ENCODE results near the gene NAALADL2.
"Not testable (repeated sequence)": the region's sequence is repeated elsewhere in the genome, so short reads cannot be mapped to it uniquely, and the experiment has no call there.

NAALADL2 gene

GRCh38 chr3:175311404-175311803, 452.3 kb downstream of the NAALADL2 start:
- no peak for DNase-seq (ENCODE audit: low read depth)

- DNase-seq (ENCODE audit: low read depth), result no peak
These were observed 452.8 kb downstream of the NAALADL2 start for GRCh38 chr3:175311946-175312345.

GRCh38 chr3:175312791-175313190, 453.7 kb downstream of the NAALADL2 start:
- DNase-seq (ENCODE audit: low read depth), result no peak

- no peak for DNase-seq (ENCODE audit: low read depth)
These were observed 457.7 kb downstream of the NAALADL2 start for GRCh38 chr3:175316799-175317198.

GRCh38 chr3:175325440-175325839, 466.3 kb downstream of the NAALADL2 start:
- DNase-seq (ENCODE audit: low read depth), result no peak

GRCh38 chr3:175326041-175326440, 466.9 kb downstream of the NAALADL2 start:
- DNase-seq (ENCODE audit: low read depth), result no peak

GRCh38 chr3:175329373-175329772, 470.2 kb downstream of the NAALADL2 start:
- DNase-seq (ENCODE audit: low read depth), result no peak

GRCh38 chr3:175335229-175335628, 476.1 kb downstream of the NAALADL2 start:
- DNase-seq (ENCODE audit: low read depth), result no peak

GRCh38 chr3:175336406-175337133, 477.4 kb downstream of the NAALADL2 start:
- no peak for DNase-seq (ENCODE audit: low read depth)

- DNase-seq (ENCODE audit: low read depth), result no peak
These were observed 478.5 kb downstream of the NAALADL2 start for GRCh38 chr3:175337631-175338030.

- DNase-seq (ENCODE audit: low read depth), result no peak
These were observed 479.8 kb downstream of the NAALADL2 start for GRCh38 chr3:175338775-175339535.

GRCh38 chr3:175340338-175341015, 481.3 kb downstream of the NAALADL2 start:
- no peak for DNase-seq (ENCODE audit: low read depth)

GRCh38 chr3:175342196-175342595, 483.1 kb downstream of the NAALADL2 start:
- no peak for DNase-seq (ENCODE audit: low read depth)

- DNase-seq (ENCODE audit: low read depth), result no peak
These were observed 484.8 kb downstream of the NAALADL2 start for GRCh38 chr3:175343946-175344345.

GRCh38 chr3:175346573-175347356, 487.6 kb downstream of the NAALADL2 start:
- no peak for DNase-seq (ENCODE audit: low read depth)

- no peak for DNase-seq (ENCODE audit: low read depth)
These were observed 490.0 kb downstream of the NAALADL2 start for GRCh38 chr3:175349168-175349567.

GRCh38 chr3:175355801-175356335, 496.7 kb downstream of the NAALADL2 start:
- no peak for DNase-seq (ENCODE audit: low read depth)

GRCh38 chr3:175356899-175357324, 497.8 kb downstream of the NAALADL2 start:
- no peak for DNase-seq (ENCODE audit: low read depth)

GRCh38 chr3:175357758-175358157, 498.6 kb downstream of the NAALADL2 start:
- DNase-seq (ENCODE audit: low read depth), result no peak

- no peak for DNase-seq (ENCODE audit: low read depth)
These were observed 499.8 kb downstream of the NAALADL2 start for GRCh38 chr3:175358935-175359334.

- not testable (repeated sequence) for DNase-seq (ENCODE audit: low read depth)
These were observed 511.3 kb downstream of the NAALADL2 start for GRCh38 chr3:175370426-175370825.

- not testable (repeated sequence) for DNase-seq (ENCODE audit: low read depth)
These were observed 512.1 kb downstream of the NAALADL2 start for GRCh38 chr3:175371187-175371586.

Data from stimulated activated CD8-positive, alpha-beta memory T cell treated with anti-CD3 and anti-CD28 coated beads, Interleukin-15, amount 100 ng/mL, for 1 hour (primary cell).